K562 (cell line): ENCODE measurements around the gene NPEPL1.

Experiments
- GABPA ChIP-seq: fragments of 200-800 bp; sonication (Bioruptor generic); conservative IDR thresholded peaks from 2 replicates; pipeline ENCODE4 v1.6.1; 2016; ENCODE audit warnings: low read depth, missing genetic modification characterization, missing compliant biosample characterization
- HDAC2 ChIP-seq: fragments of 450-650 bp; IDR thresholded peaks from 2 replicates; pipeline ENCODE4 v1.6.1; 2016; ENCODE audit warnings: mild to moderate bottlenecking
- RB1 ChIP-seq: fragments of 450-650 bp; IDR thresholded peaks from 2 replicates; pipeline ENCODE4 v1.6.1; 2017; ENCODE audit warnings: low read depth, mild to moderate bottlenecking

GRCh38 chr20:58668901-58669286 lies 23.7 kb upstream of the NPEPL1 start:
- TF ChIP-seq HDAC2, result no peak
- TF ChIP-seq RB1, result no peak
- no peak for TF ChIP-seq GABPA (tag)
